NB4 (cell line): Measurements from ENCODE around the gene LONRF2.

Source experiments
- CTCF ChIP-seq: IDR thresholded peaks from one replicate; pipeline ENCODE4 v1.5.1; 2012; ENCODE audit warnings: low read depth, low read length
- MYC ChIP-seq: IDR thresholded peaks from 2 replicates; pipeline ENCODE4 v1.6.1; 2011; ENCODE audit warnings: low read depth, low read length
- POLR2A ChIP-seq: IDR thresholded peaks from 2 replicates; pipeline ENCODE4 v1.6.1; 2011; ENCODE audit warnings: mild to moderate bottlenecking; ENCODE audit not compliant: insufficient read length; ENCODE audit errors: extremely low read depth

- no peak for TF ChIP-seq CTCF
- no peak for TF ChIP-seq POLR2A
- no peak for TF ChIP-seq MYC
Measured at GRCh38 chr2:100244881-100245605, 77.3 kb downstream of the LONRF2 start.
